HepG2 (cell line): ENCODE measurements around the gene C1orf94. TPM values are rescaled to one million over a fixed set of nuclear protein-coding genes. Genes with fewer than 3 reads are reported as not detected.

Source experiments
- ARNT2 ChIP-seq: sonication (generic); formaldehyde crosslinking; IDR thresholded peaks from 2 replicates; pipeline ENCODE4 v1.8.0; 2022; ENCODE audit warnings: mild to moderate bottlenecking, low read depth, missing genetic modification reagents, moderate library complexity
- CSRNP2 ChIP-seq: sonication (generic); formaldehyde crosslinking; conservative IDR thresholded peaks from 2 replicates; pipeline ENCODE4 v1.8.0; 2022; ENCODE audit warnings: low read depth, missing genetic modification reagents
- EZH2 ChIP-seq: conservative IDR thresholded peaks from 2 replicates; pipeline ENCODE4 v1.6.1; 2012; ENCODE audit warnings: mild to moderate bottlenecking, low read depth, low read length, moderate library complexity
- GPN1 ChIP-seq: sonication (generic); formaldehyde crosslinking; IDR thresholded peaks from 2 replicates; pipeline ENCODE4 v1.5.1; 2020; ENCODE audit warnings: missing genetic modification reagents, borderline replicate concordance
- HOMEZ ChIP-seq: IDR thresholded peaks from 2 replicates; pipeline ENCODE4 v1.6.1; 2016; ENCODE audit warnings: low read depth
- MTERF4 ChIP-seq: sonication (generic); formaldehyde crosslinking; IDR thresholded peaks from 2 replicates; pipeline ENCODE4 v1.8.0; 2023; ENCODE audit warnings: mild to moderate bottlenecking, missing genetic modification reagents
- PBX3 ChIP-seq: sonication (generic); formaldehyde crosslinking; IDR thresholded peaks from 2 replicates; pipeline ENCODE4 v1.8.1; 2023; ENCODE audit warnings: missing genetic modification reagents, inconsistent platforms, borderline replicate concordance
- RAD21 ChIP-seq: fragments of 450-650 bp; formaldehyde crosslinking; IDR thresholded peaks from 2 replicates; pipeline ENCODE4 v1.5.0; 2020; ENCODE audit warnings: mild to moderate bottlenecking
- SRSF1 ChIP-seq: fragments of 200-400 bp; formaldehyde crosslinking; optimal IDR thresholded peaks from 2 replicates; pipeline ENCODE3; 2017; ENCODE audit warnings: mild to moderate bottlenecking, low read depth, low read length, moderate library complexity
- TEAD3 ChIP-seq: optimal IDR thresholded peaks from 2 replicates; pipeline ENCODE3; 2016; ENCODE audit warnings: borderline replicate concordance
- XRCC5 ChIP-seq: fragments of 200-400 bp; formaldehyde crosslinking; optimal IDR thresholded peaks from 2 replicates; pipeline ENCODE3; 2017; ENCODE audit warnings: mild to moderate bottlenecking, low read length
- ZNF431 ChIP-seq: sonication (generic); formaldehyde crosslinking; IDR thresholded peaks from 2 replicates; pipeline ENCODE4 v1.9.0; 2022; ENCODE audit warnings: missing genetic modification reagents, low read depth, mild to moderate bottlenecking, borderline replicate concordance
- ZNF652 ChIP-seq: IDR thresholded peaks from 2 replicates; pipeline ENCODE4 v1.6.1; 2016; ENCODE audit warnings: low read depth, borderline replicate concordance
- ZNF768 ChIP-seq: sonication (generic); formaldehyde crosslinking; IDR thresholded peaks from 2 replicates; pipeline ENCODE4 v1.4.0; 2020; ENCODE audit warnings: missing genetic modification reagents
- polyA plus RNA-seq, 8 experiments: library from polyadenylated mRNA; depleted of rRNA in 3 of 8; stranded (reverse) in 7 of 8; unstranded in 1 of 8; fragments of >200 nt; fragmentation: Illumina TruSeq in 4 of 8; extraction: Trizol in 4 of 8; gene quantifications; 2 replicates each; pipeline versions ENCODE4 v1.2.1 to v1.2.3, GENCODE V29; 2011 to 2016; ENCODE audit warnings: low read depth in 4 of 8, missing spikeins in 1 of 8, mixed read lengths in 1 of 8; ENCODE audit not compliant: insufficient read depth in 1 of 8
- total RNA-seq, 5 experiments: library from RNA; depleted of rRNA; stranded (reverse); fragments of >200 nt; fragmentation: Illumina TruSeq; extraction: Trizol; gene quantifications; 2 replicates each; pipeline ENCODE4 v1.2.3, GENCODE V29; 2016; ENCODE audit warnings: low read depth in 1 of 5

The C1orf94 gene
- total and polyA plus RNA-seq, 2 of the 13 experiments (the other 11 are each of a cell fraction or from before 2014, with no cell fraction given): not detected

GRCh38 chr1:34162852-34163766, 13.6 kb upstream of the C1orf94 start (continued):
- TF ChIP-seq ARNT2 (CRISPR knock-in tag) (no peak), GPN1 (CRISPR knock-in tag) (no peak), HOMEZ (CRISPR knock-in tag) (no peak), ZNF431 (CRISPR knock-in tag) (no peak), SRSF1 (peak; percentile 24), XRCC5 (peak; percentile 35), ZNF768 (CRISPR knock-in tag) (peak; percentile 92), ZNF652 (no peak), PBX3 (no peak), EZH2 (0 out of 2 replicates have a peak, but pooled peaks have one; percentile 44), MTERF4 (CRISPR knock-in tag) (no peak), TEAD3 (CRISPR knock-in tag) (no peak), CSRNP2 (CRISPR knock-in tag) (no peak), RAD21 (CRISPR knock-in tag) (peak; percentile 63)
